ENCODE measurements around the gene ANO5. TPM values are rescaled to one million over a fixed set of nuclear protein-coding genes. Genes with fewer than 3 reads are reported as not detected.

The ANO5 gene
- total RNA-seq, 2 experiments from 2014 or later, result not detected

- intact Hi-C loops (cut with micrococcal nuclease; ENCODE audit: unreplicated experiment), result no loop called here
- Histone ChIP-seq H3K27ac (ENCODE audit: low read depth, low read length, poor library complexity, severe bottlenecking) (no peak overlapping the region), H3K36me3 (ENCODE audit: insufficient read depth, low read length) (no peaks in the 10 kb centered on the region), H4K20me1 (ENCODE audit: insufficient read depth, low read length) (no peaks in the 10 kb centered on the region), H3K4me1 (ENCODE audit: insufficient read depth, low read length, poor library complexity, severe bottlenecking) (no peaks in the 10 kb centered on the region), H3K9me3 (ENCODE audit: low read length) (no peaks in the 10 kb centered on the region), H3K4me3 (ENCODE audit: low read depth, low read length, poor library complexity, severe bottlenecking) (no peak overlapping the region), H2AFZ (ENCODE audit: low read length) (no peak overlapping the region), H3K79me2 (ENCODE audit: insufficient read depth, low read depth, low read length) (no peaks in the 10 kb centered on the region), H3K4me2 (ENCODE audit: low read length) (no peak overlapping the region), H3K9me2 (ENCODE audit: insufficient read depth, low read length) (no peaks in the 10 kb centered on the region)
- no TSS peak for BruUV-seq (replicated peaks)
- no peak for DNase-seq (ENCODE audit: low spot score)
- ChIA-PET POLR2A (interaction anchor here (0.6 kb wide), 1 partner anchor 1185 kb away, joined by 3 read pairs; no protein-coding TSS in a partner anchor), CTCF (ENCODE audit: unreplicated experiment) (interaction anchor here (0.5 kb wide), 1 partner anchor 31 kb away, joined by 4 read pairs; no protein-coding TSS in a partner anchor)
- no peak for TF ChIP-seq EZH2phosphoT487 (IDR thresholded peaks at IDR 0.05; ENCODE audit: borderline replicate concordance, low read depth, low read length)
- no peak for TF ChIP-seq CTCF (conservative IDR thresholded peaks at IDR 0.05; ENCODE audit: low read length)
These were observed 31.4 kb upstream of the ANO5 start for GRCh38 chr11:22161489-22161888.

DNA sequence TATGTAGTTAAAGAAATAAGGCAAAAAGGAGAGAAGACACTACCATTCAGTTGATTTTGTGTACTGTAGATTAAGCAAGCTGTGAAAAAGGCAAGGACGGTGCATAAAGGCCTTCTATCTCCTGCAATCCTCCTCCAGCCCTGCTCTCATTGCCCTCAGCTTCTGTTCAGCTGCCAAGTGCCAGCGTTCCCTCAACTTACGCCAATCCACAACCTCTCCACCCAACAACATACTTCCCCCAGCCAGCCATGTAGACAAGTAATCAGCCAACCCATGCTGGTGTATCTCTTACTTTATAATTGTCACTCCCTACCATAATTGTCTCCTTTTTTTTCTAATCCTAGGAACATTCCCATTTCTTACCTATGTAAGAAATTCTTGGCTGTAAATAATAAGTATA is 30.1 kb upstream of the ANO5 start:
- Histone ChIP-seq H3K36me3 (ENCODE audit: insufficient read depth, low read length) (no peaks in the 10 kb centered on the region), H3K79me2 (ENCODE audit: insufficient read depth, low read depth, low read length) (no peaks in the 10 kb centered on the region), H2AFZ (ENCODE audit: low read length) (no peak overlapping the region), H3K4me3 (ENCODE audit: low read depth, low read length, poor library complexity, severe bottlenecking) (no peak overlapping the region), H4K20me1 (ENCODE audit: insufficient read depth, low read length) (no peaks in the 10 kb centered on the region), H3K9me2 (ENCODE audit: insufficient read depth, low read length) (no peaks in the 10 kb centered on the region), H3K9me3 (ENCODE audit: low read length) (no peaks in the 10 kb centered on the region), H3K4me2 (ENCODE audit: low read length) (no peak overlapping the region), H3K4me1 (ENCODE audit: insufficient read depth, low read length, poor library complexity, severe bottlenecking) (no peaks in the 10 kb centered on the region), H3K27ac (ENCODE audit: low read depth, low read length, poor library complexity, severe bottlenecking) (no peak overlapping the region)
- TF ChIP-seq EZH2phosphoT487 (IDR thresholded peaks at IDR 0.05; ENCODE audit: borderline replicate concordance, low read depth, low read length) (no peak), CTCF (conservative IDR thresholded peaks at IDR 0.05; ENCODE audit: low read length) (no peak)
- no peak for DNase-seq (ENCODE audit: low spot score)
- intact Hi-C loops (cut with micrococcal nuclease; ENCODE audit: unreplicated experiment), result no loop called here
- ChIA-PET POLR2A (no interaction called here), CTCF (ENCODE audit: unreplicated experiment) (no interaction called here)
- BruUV-seq (replicated peaks), result no TSS peak

DNA sequence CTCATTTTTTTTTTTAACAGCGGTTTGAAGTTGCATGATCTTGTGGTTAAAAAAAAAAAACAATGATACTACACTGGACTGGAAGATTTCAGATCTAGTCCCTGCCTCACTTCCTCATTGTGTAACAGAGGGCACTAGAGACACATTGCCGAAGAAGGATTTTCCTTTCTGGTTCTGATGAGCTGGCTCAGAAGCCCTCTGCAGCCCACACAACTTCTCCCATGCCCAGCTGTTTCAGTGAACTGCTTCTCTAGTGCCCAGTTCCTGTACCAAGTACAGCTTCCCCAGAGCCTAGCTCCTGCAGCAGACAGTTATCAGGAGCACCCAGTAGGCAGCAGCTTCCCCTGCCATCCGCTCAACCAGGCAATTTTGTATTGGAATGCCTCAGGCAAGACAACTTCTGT is 29.5 kb upstream of the ANO5 start:
- Histone ChIP-seq H3K27ac (ENCODE audit: low read depth, low read length, poor library complexity, severe bottlenecking) (no peak overlapping the region), H3K4me2 (ENCODE audit: low read length) (no peak overlapping the region), H3K36me3 (ENCODE audit: insufficient read depth, low read length) (no peaks in the 10 kb centered on the region), H2AFZ (ENCODE audit: low read length) (no peak overlapping the region), H3K4me3 (ENCODE audit: low read depth, low read length, poor library complexity, severe bottlenecking) (no peak overlapping the region), H3K79me2 (ENCODE audit: insufficient read depth, low read depth, low read length) (no peaks in the 10 kb centered on the region), H3K4me1 (ENCODE audit: insufficient read depth, low read length, poor library complexity, severe bottlenecking) (no peaks in the 10 kb centered on the region), H4K20me1 (ENCODE audit: insufficient read depth, low read length) (no peaks in the 10 kb centered on the region), H3K9me3 (ENCODE audit: low read length) (no peaks in the 10 kb centered on the region), H3K9me2 (ENCODE audit: insufficient read depth, low read length) (no peaks in the 10 kb centered on the region)
- no peak for DNase-seq (ENCODE audit: low spot score)
- TF ChIP-seq EZH2phosphoT487 (IDR thresholded peaks at IDR 0.05; ENCODE audit: borderline replicate concordance, low read depth, low read length) (no peak), CTCF (conservative IDR thresholded peaks at IDR 0.05; ENCODE audit: low read length) (no peak)
- CTCF ChIA-PET (ENCODE audit: unreplicated experiment), result no interaction called here
- no TSS peak for BruUV-seq (replicated peaks)
- POLR2A ChIA-PET, result no interaction called here
- intact Hi-C loops (cut with micrococcal nuclease; ENCODE audit: unreplicated experiment), result no loop called here

Data from OCI-LY7 (cell line).